Astrocyte (in vitro differentiated cells and primary cell): ENCODE measurements around the gene STK33. TPM values are rescaled to one million over a fixed set of nuclear protein-coding genes. Genes with fewer than 3 reads are reported as not detected.

Source experiments
- DNase-seq: peaks from one replicate; pipeline ENCODE4 v3.0.0-alpha.2; 2010; ENCODE audit warnings: low read depth
- FAIRE-seq: peaks from 2 replicates; lab custom pipeline; 2011; peaks lifted over from hg19 to GRCh38; lab: Jason Lieb, UNC
- H2AFZ ChIP-seq: 2 replicates; pipeline ENCODE4 v1.6.0; 2012; ENCODE audit warnings: low read depth, low read length, inconsistent platforms
- H3K27ac ChIP-seq: 2 replicates; pipeline ENCODE4 v1.5.1; 2011; ENCODE audit warnings: low read depth, low read length, inconsistent platforms
- H3K27me3 ChIP-seq: 2 replicates; pipeline ENCODE4 v1.6.0; 2011; ENCODE audit warnings: low read length, inconsistent platforms; ENCODE audit not compliant: insufficient read depth
- H3K36me3 ChIP-seq: 2 replicates; pipeline ENCODE4 v1.5.1; 2011; ENCODE audit warnings: low read length, inconsistent platforms; ENCODE audit not compliant: insufficient read depth
- H3K4me1 ChIP-seq: 2 replicates; pipeline ENCODE4 v1.5.1; 2011; ENCODE audit warnings: low read length, inconsistent platforms; ENCODE audit not compliant: insufficient read depth
- H3K4me2 ChIP-seq: 2 replicates; pipeline ENCODE4 v1.6.0; 2012; ENCODE audit warnings: low read length, inconsistent platforms
- H3K4me3 ChIP-seq: 2 replicates; pipeline ENCODE4 v1.5.1; 2011; ENCODE audit warnings: low read depth, mild to moderate bottlenecking, low read length, inconsistent platforms; ENCODE audit not compliant: insufficient read depth
- H3K79me2 ChIP-seq: 2 replicates; pipeline ENCODE4 v1.6.0; 2012; ENCODE audit warnings: mild to moderate bottlenecking, low read length, inconsistent platforms; ENCODE audit not compliant: insufficient read depth
- H3K9ac ChIP-seq: 2 replicates; pipeline ENCODE4 v1.6.0; 2012; ENCODE audit warnings: mild to moderate bottlenecking, low read length, inconsistent platforms
- H3K9me3 ChIP-seq: 2 replicates; pipeline ENCODE4 v1.5.1; 2012; ENCODE audit warnings: low read depth, mild to moderate bottlenecking, low read length, inconsistent platforms; ENCODE audit not compliant: insufficient read depth
- H4K20me1 ChIP-seq: 2 replicates; pipeline ENCODE4 v1.6.0; 2012; ENCODE audit warnings: low read length, inconsistent platforms; ENCODE audit not compliant: insufficient read depth
- H3K27ac Mint-ChIP-seq: one replicate; pipeline ENCODE4 v1.8.0; 2021; ENCODE audit warnings: mild to moderate bottlenecking, mixed read lengths; ENCODE audit not compliant: unreplicated experiment
- H3K27me3 Mint-ChIP-seq: one replicate; pipeline ENCODE4 v1.8.0; 2021; ENCODE audit warnings: low read depth, mixed read lengths; ENCODE audit not compliant: unreplicated experiment
- H3K36me3 Mint-ChIP-seq: one replicate; pipeline ENCODE4 v1.8.0; 2021; ENCODE audit warnings: low read depth, mixed read lengths; ENCODE audit not compliant: unreplicated experiment
- H3K4me1 Mint-ChIP-seq: one replicate; pipeline ENCODE4 v1.8.0; 2021; ENCODE audit warnings: low read depth, mixed read lengths; ENCODE audit not compliant: unreplicated experiment
- H3K4me3 Mint-ChIP-seq: one replicate; pipeline ENCODE4 v1.8.0; 2021; ENCODE audit warnings: mild to moderate bottlenecking, moderate library complexity, mixed read lengths; ENCODE audit not compliant: unreplicated experiment
- H3K9me3 Mint-ChIP-seq: one replicate; pipeline ENCODE4 v1.8.0; 2021; ENCODE audit warnings: mild to moderate bottlenecking, mixed read lengths; ENCODE audit not compliant: unreplicated experiment
- CTCF ChIP-seq: IDR thresholded peaks from 2 replicates; pipeline ENCODE4 v1.5.1; 2011; ENCODE audit warnings: low read depth, mild to moderate bottlenecking, inconsistent platforms, low read length, moderate library complexity; ENCODE audit not compliant: insufficient read depth
- EZH2 ChIP-seq: IDR thresholded peaks from 2 replicates; pipeline ENCODE4 v1.6.1; 2012; ENCODE audit warnings: mild to moderate bottlenecking, low read length, inconsistent platforms; ENCODE audit not compliant: insufficient read depth
- total RNA-seq: library from RNA; stranded (reverse); gene quantifications from 2 replicates; pipeline ENCODE4 v1.2.1, GENCODE V29; 2021

STK33 gene
- total RNA-seq, 1 donor from 2014 or later = 7.5 TPM

- H3K4me3 ChIP-seq = no peak overlapping the region
- H3K9ac ChIP-seq = no peak overlapping the region
- no peaks in the 10 kb centered on the region for H3K4me1 Mint-ChIP-seq
- DNase-seq = no peak
- no peaks in the 10 kb centered on the region for H4K20me1 ChIP-seq
- peaks cover 11% of the 10 kb centered on the region for H3K27me3 ChIP-seq
- no peaks in the 10 kb centered on the region for H3K36me3 ChIP-seq
- H3K27ac Mint-ChIP-seq = no peak overlapping the region
- TF ChIP-seq EZH2 (no peak), CTCF (no peak)
- H3K9me3 ChIP-seq = no peaks in the 10 kb centered on the region
- H3K27me3 Mint-ChIP-seq = peaks cover 45% of the 10 kb centered on the region
- H3K27ac ChIP-seq = no peak overlapping the region
- peaks cover 2% of the 10 kb centered on the region for H3K36me3 Mint-ChIP-seq
- H2AFZ ChIP-seq = no peak overlapping the region
- no peak overlapping the region for H3K4me3 Mint-ChIP-seq
- no peak overlapping the region for H3K4me2 ChIP-seq
- peaks cover 7% of the 10 kb centered on the region for H3K9me3 Mint-ChIP-seq
- H3K4me1 ChIP-seq = peaks cover 9% of the 10 kb centered on the region
- no peaks in the 10 kb centered on the region for H3K79me2 ChIP-seq
- FAIRE-seq = no peak
These were observed 241.7 kb downstream of the STK33 start for GRCh38 chr11:8352103-8352875.

- no peaks in the 10 kb centered on the region for H3K79me2 ChIP-seq
- Mint-ChIP-seq H3K4me3 (no peak overlapping the region), H3K27me3 (peaks cover 47% of the 10 kb centered on the region), H3K4me1 (no peaks in the 10 kb centered on the region), H3K36me3 (peaks cover 2% of the 10 kb centered on the region), H3K9me3 (peaks cover 7% of the 10 kb centered on the region), H3K27ac (no peak overlapping the region)
- peaks cover 9% of the 10 kb centered on the region for H3K27me3 ChIP-seq
- no peak overlapping the region for H3K9ac ChIP-seq
- H3K4me3 ChIP-seq = no peak overlapping the region
- H4K20me1 ChIP-seq = no peaks in the 10 kb centered on the region
- H3K4me1 ChIP-seq = peaks cover 3% of the 10 kb centered on the region
- H3K27ac ChIP-seq = no peak overlapping the region
- H3K4me2 ChIP-seq = no peak overlapping the region
- FAIRE-seq (no peak), DNase-seq (no peak)
- H3K36me3 ChIP-seq = no peaks in the 10 kb centered on the region
- no peak for TF ChIP-seq CTCF
- no peak overlapping the region for H2AFZ ChIP-seq
- no peaks in the 10 kb centered on the region for H3K9me3 ChIP-seq
These were observed 242.8 kb downstream of the STK33 start for GRCh38 chr11:8351223-8351622.

GRCh38 chr11:8347978-8348377 lies 246.1 kb downstream of the STK33 start:
- Histone ChIP-seq H4K20me1 (no peaks in the 10 kb centered on the region), H3K9me3 (no peaks in the 10 kb centered on the region), H3K4me3 (no peak overlapping the region), H3K4me2 (no peak overlapping the region), H3K4me1 (no peaks in the 10 kb centered on the region), H3K27ac (no peak overlapping the region), H3K9ac (no peak overlapping the region), H3K27me3 (no peaks in the 10 kb centered on the region), H2AFZ (no peak overlapping the region), H3K36me3 (no peaks in the 10 kb centered on the region), H3K79me2 (no peaks in the 10 kb centered on the region)
- TF ChIP-seq CTCF (no peak), EZH2 (no peak)
- Mint-ChIP-seq H3K27me3 (peaks cover 41% of the 10 kb centered on the region), H3K36me3 (peaks cover 2% of the 10 kb centered on the region), H3K27ac (no peak overlapping the region), H3K9me3 (peaks cover 7% of the 10 kb centered on the region), H3K4me1 (no peaks in the 10 kb centered on the region), H3K4me3 (no peak overlapping the region)
- FAIRE-seq (no peak), DNase-seq (no peak)
